DMS153 treated with DMSO at 0.1 percent for 48 hours (cell line): ENCODE measurements around the gene DIS3L.
"Not testable (repeated sequence)": the region's sequence is repeated elsewhere in the genome, so short reads cannot be mapped to it uniquely, and the experiment has no call there.

ENCODE experiments used
- DNase-seq: peaks from one replicate; lab custom pipeline; 2025; ENCODE audit not compliant: unreplicated experiment; lab: John Stamatoyannopoulos, UW

Gene DIS3L

DNA sequence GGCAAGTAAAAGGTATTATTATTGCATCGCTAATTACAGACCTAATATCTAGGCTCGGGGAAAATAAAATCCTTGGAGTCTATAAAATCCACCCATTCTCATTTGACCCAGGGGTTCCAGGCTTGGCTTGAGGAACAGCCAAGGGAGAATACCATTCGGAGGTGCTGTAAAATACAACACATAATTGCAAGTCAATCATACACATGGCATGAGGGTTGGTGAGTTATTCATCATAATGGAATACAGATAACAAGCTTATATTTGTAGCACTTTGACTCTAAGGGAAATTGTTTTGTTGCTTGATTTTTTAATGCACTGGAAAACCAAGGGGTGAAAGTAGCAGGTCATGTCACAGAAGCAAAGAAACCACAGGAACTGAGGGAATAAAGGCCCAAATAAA is 16.8 kb upstream of the DIS3L start:
- no peak for DNase-seq

DNA sequence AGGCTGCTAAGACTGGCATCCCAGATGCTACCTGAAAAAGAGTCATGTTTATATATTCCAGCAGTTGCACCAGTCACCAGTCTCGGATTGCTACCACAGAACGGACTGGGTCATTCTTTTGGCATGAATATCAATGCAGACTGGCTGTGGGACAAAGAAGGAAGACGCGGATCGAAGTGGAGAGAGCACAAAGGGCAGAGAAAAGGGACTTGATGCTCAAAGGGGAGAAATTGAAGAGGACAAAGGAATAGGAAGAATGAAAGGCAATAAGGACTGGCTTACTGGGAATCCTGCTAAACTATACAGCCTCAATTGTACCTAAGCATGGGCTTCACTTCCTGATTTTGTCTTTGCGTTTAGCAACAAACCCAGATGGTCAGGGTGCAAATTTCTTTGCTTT is 15.3 kb upstream of the DIS3L start:
- DNase-seq, result no peak

- DNase-seq, result no peak
These were observed 14.7 kb upstream of the DIS3L start for GRCh38 chr15:66278671-66279070.

- no peak for DNase-seq
These were observed 9.1 kb upstream of the DIS3L start for GRCh38 chr15:66284271-66284670.

DNA sequence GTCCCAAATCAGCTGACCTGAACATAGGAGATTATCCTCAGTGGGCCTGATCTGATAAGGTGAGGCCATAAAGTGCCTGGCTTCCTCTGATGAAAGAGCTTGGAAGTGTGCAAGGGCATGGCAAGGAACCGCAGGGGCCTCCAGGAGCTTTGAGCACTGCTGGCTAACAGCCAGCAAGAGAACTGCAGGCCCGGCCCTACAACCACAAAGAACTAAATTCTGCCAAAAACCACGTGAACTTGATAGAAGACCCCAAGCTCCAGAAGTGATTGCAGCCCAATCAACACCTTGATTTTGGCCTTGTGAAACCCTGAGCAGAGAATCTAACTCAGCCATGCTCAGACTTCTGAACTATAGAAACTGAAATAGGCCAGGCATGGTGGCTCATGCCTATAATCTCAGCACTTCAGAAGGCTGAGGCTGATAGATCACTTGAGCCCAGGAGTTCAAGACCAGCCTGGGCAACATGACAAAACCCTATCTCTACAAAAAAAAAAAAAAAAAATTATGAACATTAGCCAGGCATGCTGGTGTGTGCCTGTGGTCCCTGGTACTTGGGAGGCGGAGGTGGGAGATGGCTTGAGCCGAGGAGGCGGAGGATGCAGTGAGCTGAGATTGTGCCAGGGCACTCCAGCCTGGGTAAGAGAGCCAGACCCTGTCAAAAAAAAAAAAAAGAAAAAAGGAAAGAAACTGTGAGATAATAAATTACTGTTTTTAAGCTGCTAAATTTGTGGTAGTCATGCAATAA is 7.7 kb upstream of the DIS3L start:
- DNase-seq, result no peak

GRCh38 chr15:66287461-66288057 is 5.8 kb upstream of the DIS3L start:
- no peak for DNase-seq

DNA sequence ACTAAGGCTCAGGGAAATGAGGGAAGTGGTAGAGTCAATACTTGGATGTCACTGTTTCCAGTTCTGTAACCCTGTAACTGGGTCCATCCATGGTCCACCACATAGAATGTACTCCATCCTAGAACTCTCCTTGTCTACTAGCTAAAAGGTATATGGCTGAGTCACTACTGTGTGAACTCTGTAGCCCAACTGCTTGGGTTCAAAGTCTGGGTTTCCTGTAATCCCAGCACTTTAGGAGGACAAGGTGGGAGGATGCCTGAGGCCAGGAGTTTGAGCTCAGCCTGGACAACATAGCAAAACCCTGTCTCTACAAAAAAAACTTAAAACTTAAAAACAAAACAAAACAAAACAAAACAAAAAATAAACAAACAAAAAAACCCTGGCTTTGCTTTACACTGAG is 5.3 kb upstream of the DIS3L start:
- DNase-seq, result no peak

DNA sequence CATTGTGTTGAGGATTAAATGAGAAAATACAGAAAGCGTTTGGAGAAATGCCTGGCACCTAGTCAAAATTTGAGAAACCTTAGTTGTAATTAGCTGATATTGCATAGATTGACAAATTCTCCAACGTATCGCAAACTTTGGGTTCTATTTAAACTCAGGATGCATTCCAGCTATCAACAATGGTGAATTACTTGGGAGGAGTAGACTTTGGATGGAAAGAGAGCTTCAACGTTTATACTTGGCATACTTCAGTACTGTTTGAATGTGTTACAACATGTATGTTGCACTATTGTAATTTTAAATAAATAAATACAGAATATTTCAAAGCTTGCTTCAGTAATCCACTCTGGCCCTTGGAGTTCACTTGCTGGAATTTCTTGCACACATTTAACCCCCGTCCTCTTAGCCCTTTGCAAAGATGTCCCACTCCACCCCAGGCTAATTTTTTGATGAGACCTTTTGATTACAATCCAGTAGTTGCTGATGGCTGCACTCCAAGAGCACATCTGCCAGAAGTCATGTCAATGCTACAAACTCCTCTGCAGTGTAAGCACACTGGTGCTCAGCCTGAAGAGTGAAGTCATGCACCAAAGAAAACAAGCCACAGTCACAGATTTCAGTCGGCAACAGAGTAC is 4.7 kb upstream of the DIS3L start:
- DNase-seq, result no peak

- no peak for DNase-seq
These were observed 3.4 kb upstream of the DIS3L start for GRCh38 chr15:66290007-66290406.

DNA sequence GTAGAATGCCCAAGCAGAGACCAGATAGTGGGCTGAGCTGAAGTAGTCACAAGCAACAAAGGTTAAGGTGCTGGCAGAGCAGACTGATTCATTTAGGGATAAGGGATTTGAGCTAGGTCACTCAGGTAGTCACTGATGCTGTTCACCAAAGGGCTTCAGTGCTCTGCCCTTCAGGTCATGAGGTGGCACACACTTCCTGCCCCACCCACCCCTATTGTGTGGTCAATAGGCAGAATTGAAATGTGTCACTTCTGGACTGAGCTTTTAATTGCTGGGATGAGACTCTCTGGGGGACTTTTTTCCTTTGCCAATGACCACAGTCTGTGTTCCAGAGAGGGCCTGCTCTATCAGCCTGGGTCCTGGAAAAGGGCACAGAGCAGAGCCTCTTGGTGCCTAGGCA is 2.9 kb upstream of the DIS3L start:
- no peak for DNase-seq

DNA sequence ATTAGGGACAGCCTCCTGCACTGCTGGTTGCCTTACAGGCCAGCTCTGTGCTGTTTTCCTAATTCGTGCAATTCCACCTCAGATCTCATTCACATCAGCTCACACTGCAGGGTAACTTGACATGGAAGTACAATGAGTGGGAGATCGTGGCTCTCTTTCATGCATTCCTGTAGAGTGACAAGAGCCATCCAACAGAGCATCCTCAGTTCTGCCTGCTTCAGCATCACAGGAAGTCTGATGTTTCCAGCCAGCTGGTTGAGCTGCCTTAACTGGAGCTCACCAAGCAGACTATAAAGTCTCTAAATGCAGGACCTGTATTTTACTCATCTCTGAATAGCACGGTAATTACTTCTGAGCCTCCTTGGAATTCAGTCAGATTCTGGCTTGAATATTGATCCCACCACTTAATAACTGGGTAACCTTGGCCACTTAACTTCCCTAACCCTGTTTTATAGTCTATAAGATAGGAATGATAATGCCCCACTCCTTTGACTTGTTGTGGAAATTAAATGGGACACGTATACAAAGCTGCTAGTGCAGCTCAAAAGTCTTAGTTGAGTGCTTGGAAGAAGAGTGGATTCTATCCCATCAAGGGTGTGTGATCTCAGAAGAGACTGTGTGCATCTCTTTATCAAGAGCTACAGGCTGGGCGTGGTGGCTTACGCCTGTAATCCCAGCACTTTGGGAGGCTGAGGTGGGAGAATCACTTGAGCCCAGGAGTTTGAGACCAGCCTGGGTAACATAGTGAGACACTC is 1.4 kb upstream of the DIS3L start:
- DNase-seq, result no peak

DNA sequence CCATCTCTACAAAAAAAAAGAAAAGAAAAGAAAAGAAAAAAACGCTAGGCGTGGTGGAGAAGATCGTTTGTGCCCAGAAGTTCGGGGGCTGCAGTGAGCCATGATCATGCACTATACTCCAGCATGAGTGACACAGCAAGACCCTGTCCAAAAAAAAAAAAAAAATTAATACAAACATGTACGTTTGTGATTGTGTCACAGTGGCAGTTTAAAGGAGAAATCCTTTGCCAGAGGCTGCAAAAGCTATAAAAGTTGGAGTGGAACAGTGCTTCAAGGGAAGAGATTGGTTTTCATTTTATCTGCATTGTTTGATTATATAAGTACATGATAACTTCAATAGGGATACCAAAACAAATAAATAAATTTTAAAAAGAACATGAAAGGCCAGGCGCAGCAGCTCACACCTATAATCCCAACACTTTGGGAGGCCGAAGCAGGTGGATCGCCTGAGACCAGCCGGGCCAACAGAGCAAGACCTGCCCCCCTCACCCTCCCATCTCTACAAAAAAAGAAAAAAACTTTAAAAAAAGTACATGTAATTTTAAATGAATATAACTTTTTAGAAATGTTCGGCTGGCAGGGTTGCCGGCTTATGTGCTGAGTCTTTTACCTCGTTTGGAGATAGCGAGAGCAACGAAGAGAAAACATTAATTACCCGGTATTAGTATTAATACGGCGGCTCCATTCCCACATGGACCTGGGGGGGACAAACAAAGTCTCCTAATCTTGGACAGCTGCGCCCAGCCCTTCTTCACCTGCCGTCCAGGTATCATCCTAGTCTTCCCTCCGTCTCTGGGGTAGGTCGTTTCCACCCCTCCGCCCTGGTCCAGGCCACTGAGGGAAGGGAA is 573 bp upstream of the DIS3L start:
- no peak for DNase-seq

DNA sequence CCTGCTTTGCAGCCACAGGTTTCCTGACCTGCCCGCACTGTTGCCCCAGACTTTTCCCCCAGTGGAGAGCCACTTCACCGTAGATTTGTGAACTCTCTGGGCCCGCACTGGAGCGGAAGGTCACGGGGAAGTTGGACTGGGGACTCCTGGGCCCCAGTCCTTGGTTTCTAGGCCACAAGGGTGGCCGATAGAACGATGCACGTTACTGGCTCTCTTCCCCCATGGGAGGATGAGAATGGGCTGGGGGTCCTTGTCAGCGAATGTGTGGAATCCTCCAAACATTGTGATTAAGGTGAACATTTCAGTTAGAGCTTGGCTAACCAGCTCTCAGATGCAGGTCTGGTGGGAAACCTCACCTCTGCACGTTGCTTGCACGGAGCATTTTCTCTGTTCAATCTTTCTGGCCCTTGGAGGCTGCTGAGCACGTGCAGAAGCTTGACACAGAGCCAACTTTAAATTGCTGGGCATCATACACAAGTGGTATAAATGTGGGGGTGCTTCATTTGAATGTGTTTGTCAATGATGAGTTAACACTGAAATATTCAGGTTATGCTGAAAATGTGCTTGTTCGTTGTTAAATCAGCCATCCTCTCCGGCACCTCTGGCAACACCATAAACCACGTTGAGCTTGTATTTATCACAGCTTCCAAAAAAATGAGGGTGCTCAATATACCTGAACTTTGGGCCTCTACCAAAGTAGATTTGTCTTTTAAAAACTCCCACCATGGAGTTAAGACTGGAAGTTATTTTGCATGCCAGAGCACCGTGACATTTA is 976 bp downstream of the DIS3L start:
- DNase-seq, result no peak

DNA sequence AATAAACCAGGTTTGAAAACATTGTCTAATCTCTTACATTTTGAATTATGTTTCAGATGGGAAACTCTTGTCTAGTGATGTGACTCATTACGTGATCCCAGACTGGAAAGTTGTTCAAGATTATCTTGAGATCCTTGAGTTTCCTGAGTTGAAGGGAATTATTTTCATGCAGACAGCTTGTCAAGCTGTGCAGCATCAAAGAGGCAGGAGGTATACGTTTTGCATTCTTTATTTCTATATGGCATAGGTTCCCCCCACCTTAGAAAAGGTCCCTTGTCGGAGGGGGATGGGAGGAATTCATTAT is 1.5 kb downstream of the DIS3L start:
- DNase-seq, result no peak

DNA sequence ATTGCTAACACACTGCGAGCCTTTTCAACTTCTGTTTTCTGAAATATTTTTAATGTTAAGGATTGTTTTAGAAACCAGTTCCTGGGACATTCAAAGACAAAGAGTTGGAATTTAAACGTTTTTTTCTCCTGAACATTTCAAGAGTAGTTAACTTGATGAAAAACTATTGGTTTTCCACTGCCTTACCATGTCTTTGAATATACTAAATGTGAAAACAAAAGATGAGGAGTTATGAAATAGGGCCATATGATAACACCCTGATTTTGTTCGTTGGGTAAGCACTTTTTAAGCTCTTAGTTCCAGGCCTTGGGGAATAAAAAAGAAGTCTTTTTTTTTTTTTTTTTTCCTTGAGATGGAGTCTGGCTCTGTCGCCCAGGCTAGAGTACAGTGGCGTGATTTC is 2.8 kb downstream of the DIS3L start:
- DNase-seq, result no peak

DNA sequence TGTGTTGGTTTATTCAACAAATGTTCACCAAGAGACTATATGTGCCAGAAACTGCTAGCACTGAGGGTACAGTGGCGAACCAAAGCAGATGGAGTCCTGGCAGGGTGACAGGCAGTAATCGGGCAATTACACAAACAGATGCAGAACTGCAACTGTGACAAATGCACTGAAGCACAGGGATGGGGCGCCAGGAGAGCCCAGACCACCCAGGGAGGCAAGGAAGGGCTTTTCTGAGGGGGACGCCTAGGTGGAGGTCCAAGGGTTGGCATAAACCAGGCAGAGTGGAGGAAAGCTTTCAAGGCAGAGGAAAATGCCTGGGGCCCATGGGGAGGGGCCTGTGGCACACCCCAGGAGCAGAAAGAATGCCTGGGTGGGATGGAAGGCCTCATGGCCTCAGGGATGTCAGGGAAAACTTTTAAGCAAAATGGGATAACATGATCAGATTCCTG is 5.5 kb downstream of the DIS3L start:
- DNase-seq, result no peak

DNA sequence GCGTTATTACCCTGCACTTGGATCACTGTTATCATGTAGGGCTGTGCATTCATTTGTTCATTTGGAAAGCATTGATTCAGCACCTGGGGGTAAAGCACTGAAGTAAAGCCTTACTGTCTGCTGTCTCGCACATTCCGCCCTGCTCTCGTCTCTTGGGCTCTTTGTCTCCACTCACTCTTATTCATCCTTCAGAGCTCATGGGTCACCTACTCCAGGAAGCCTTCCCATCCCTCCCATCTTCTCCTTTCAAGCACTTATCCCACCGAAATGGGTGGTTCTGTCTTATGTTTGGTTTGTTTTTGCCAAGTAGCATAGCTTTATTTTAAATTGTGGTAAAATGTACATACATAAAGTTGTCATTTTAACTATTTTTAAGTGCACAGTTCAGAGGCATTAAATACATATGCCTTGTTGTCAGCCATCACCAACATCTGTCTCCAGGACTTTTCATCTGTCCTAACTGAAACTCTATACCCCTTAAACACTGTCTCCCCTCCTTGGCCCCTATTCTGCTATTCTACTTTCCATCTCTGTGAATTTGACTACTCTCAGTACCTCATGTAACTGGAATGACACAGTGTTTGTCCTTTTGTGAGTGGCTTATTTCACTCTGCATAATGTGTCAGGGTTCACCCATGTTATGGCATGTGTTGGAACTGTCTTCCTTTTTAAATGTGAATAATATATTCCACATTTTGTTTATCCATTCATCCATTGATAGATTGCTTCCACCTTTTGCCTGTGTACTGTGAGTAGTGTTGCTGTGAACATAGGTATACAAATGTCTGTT is 9.3 kb downstream of the DIS3L start:
- DNase-seq, result no peak

DNA sequence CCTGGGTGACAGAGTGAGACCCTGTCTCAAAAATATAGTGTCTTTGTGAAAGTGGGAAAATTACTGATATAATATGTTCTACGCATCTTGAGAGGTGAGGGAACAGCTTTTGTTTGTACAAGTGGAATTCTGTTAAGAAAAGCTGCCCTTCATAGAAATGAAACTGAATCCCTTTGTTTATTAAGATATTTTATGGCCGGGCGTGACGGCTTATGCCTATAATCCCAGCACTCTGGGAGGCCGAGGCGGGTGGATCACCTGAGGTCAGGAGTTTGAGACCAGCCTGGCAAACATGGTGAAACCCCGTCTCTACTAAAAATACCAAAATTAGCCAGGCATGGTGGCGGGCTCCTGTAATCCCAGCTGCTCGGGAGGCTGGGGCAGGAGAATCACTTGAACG is 11.1 kb downstream of the DIS3L start:
- not testable (repeated sequence) for DNase-seq

DNA sequence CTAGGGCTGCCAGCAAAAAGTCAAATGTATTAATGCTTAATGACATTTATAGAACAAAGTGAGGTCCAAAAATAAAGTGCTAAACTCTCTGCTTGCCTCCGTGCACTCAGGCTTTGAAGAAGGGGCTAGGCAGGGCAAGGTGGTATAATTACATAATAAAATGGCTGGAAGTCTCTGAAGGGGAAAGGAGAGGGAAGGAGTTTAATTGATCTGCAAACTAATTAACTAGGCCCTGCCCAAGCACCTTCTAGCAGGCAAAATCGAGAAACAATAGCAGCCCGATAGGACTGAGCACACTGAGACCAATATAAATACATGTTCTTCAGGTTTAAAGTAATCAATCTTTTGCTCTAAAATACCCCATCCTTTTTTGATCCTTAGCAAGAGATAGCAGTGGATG is 13.0 kb downstream of the DIS3L start:
- DNase-seq, result no peak

DNA sequence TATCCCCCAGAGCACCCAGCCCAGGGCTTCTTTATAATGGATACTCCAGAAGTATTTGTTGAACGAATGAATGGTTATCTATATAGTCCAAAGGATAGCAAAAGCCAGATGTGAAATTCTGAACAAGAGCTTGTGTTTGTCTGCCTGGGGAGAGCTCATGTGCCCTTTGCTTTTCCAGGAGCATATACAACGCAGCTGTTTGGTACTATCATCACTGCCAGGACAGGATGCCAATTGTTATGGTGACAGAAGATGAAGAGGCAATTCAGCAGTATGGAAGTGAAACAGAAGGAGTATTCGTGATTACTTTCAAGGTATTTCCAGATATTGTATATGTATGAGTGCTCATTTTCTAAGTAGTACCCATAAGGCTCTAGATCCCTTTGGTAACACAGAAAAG is 15.2 kb downstream of the DIS3L start:
- no peak for DNase-seq
